ENCODE results near the gene ITGB4.

The ITGB4 gene

GRCh38 chr17:75771334-75772281 lies 50.3 kb downstream of the ITGB4 start:
- TF ChIP-seq CTCF (IDR thresholded peaks at IDR 0.05; ENCODE audit: borderline replicate concordance, control extremely low read depth, extremely low read depth, insufficient read depth, missing control alignments): no peak
- DNase-seq (ENCODE audit: low spot score): no peak
- in situ Hi-C loops (cut with MboI; ENCODE audit: low sequenced_read_pairs, unreplicated experiment): no loop called here

- in situ Hi-C loops (cut with MboI; ENCODE audit: low sequenced_read_pairs, unreplicated experiment): no loop called here
- DNase-seq (ENCODE audit: low spot score): no peak
Measured at GRCh38 chr17:75773121-75773807, 52.0 kb downstream of the ITGB4 start.

GRCh38 chr17:75773808-75774470 lies 52.7 kb downstream of the ITGB4 start:
- no peak for DNase-seq (ENCODE audit: low spot score)

More at GRCh38 chr17:75773121-75773807, 52.0 kb downstream of the ITGB4 start:
- TF ChIP-seq CTCF (IDR thresholded peaks at IDR 0.05; ENCODE audit: borderline replicate concordance, control extremely low read depth, extremely low read depth, insufficient read depth, missing control alignments): no peak

GRCh38 chr17:75774471-75774990 lies 53.3 kb downstream of the ITGB4 start:
- no peak for DNase-seq (ENCODE audit: low spot score)
- in situ Hi-C loops (cut with MboI; ENCODE audit: low sequenced_read_pairs, unreplicated experiment): no loop called here
- TF ChIP-seq CTCF (IDR thresholded peaks at IDR 0.05; ENCODE audit: borderline replicate concordance, control extremely low read depth, extremely low read depth, insufficient read depth, missing control alignments): no peak

More at GRCh38 chr17:75773808-75774470, 52.7 kb downstream of the ITGB4 start:
- in situ Hi-C loops (cut with MboI; ENCODE audit: low sequenced_read_pairs, unreplicated experiment): no loop called here
- no peak for TF ChIP-seq CTCF (IDR thresholded peaks at IDR 0.05; ENCODE audit: borderline replicate concordance, control extremely low read depth, extremely low read depth, insufficient read depth, missing control alignments)

GRCh38 chr17:75774991-75775668 lies 53.9 kb downstream of the ITGB4 start:
- TF ChIP-seq CTCF (IDR thresholded peaks at IDR 0.05; ENCODE audit: borderline replicate concordance, control extremely low read depth, extremely low read depth, insufficient read depth, missing control alignments): no peak
- no peak for DNase-seq (ENCODE audit: low spot score)
- in situ Hi-C loops (cut with MboI; ENCODE audit: low sequenced_read_pairs, unreplicated experiment): no loop called here

Data from GM13976 (cell line).